DOHH2 (cell line): ENCODE data around the gene TBC1D20.

ENCODE experiments used
- H3F3A ChIP-seq: fragments of 200-600 bp; sonication (generic), shearing (Covaris generic); 2 replicates; pipeline ENCODE4 v1.6.0; 2016; ENCODE audit warnings: antibody characterized with exemption, mild to moderate bottlenecking; ENCODE audit not compliant: control insufficient read depth, insufficient read depth
- H3K27ac ChIP-seq: fragments of 200-600 bp; sonication (generic); 2 replicates; pipeline ENCODE4 v1.5.1; 2014; ENCODE audit warnings: low read depth, mild to moderate bottlenecking, low read length, moderate library complexity
- H3K27me3 ChIP-seq: fragments of 200-600 bp; sonication (generic); 2 replicates; pipeline ENCODE4 v1.6.1; 2014; ENCODE audit warnings: mild to moderate bottlenecking, low read length, mixed read lengths; ENCODE audit not compliant: control insufficient read depth
- H3K36me3 ChIP-seq: fragments of 200-600 bp; sonication (generic); 2 replicates; pipeline ENCODE4 v1.6.1; 2014; ENCODE audit warnings: mild to moderate bottlenecking, low read length, moderate library complexity, mixed read lengths; ENCODE audit not compliant: control insufficient read depth
- H3K4me1 ChIP-seq: fragments of 200-600 bp; sonication (generic); 2 replicates; pipeline ENCODE4 v1.6.1; 2014; ENCODE audit warnings: mild to moderate bottlenecking, low read length, mixed read lengths; ENCODE audit not compliant: control insufficient read depth
- H3K4me2 ChIP-seq: fragments of 200-600 bp; sonication (generic); 2 replicates; pipeline ENCODE4 v1.6.0; 2014; ENCODE audit warnings: mild to moderate bottlenecking, low read length, moderate library complexity
- H3K4me3 ChIP-seq: fragments of 200-600 bp; sonication (generic); 2 replicates; pipeline ENCODE4 v1.5.1; 2014; ENCODE audit warnings: mild to moderate bottlenecking, low read length, mixed read lengths
- H3K79me2 ChIP-seq: fragments of 200-600 bp; sonication (generic); 2 replicates; pipeline ENCODE4 v1.6.1; 2014; ENCODE audit warnings: mild to moderate bottlenecking, low read length, mixed read lengths; ENCODE audit not compliant: control insufficient read depth
- H3K9me2 ChIP-seq: fragments of 200-600 bp; sonication (generic); replicated peaks from 2 replicates; pipeline ENCODE4 v1.6.1; 2014; ENCODE audit warnings: mild to moderate bottlenecking, low read length, mixed read lengths; ENCODE audit not compliant: control insufficient read depth
- H3K9me3 ChIP-seq: fragments of 200-600 bp; sonication (generic); 2 replicates; pipeline ENCODE4 v1.6.1; 2014; ENCODE audit warnings: antibody characterized with exemption, low read length, mixed read lengths; ENCODE audit not compliant: control insufficient read depth, insufficient read depth
- H4K20me1 ChIP-seq: fragments of 200-600 bp; sonication (generic); 2 replicates; pipeline ENCODE4 v1.6.0; 2014; ENCODE audit warnings: low read depth, mild to moderate bottlenecking, antibody characterized with exemption, low read length, moderate library complexity; ENCODE audit not compliant: control insufficient read depth, insufficient read depth
- CTCF ChIP-seq: fragments of 200-600 bp; sonication (generic); IDR thresholded peaks from one replicate; pipeline ENCODE4 v1.5.1; 2014; ENCODE audit warnings: antibody characterized with exemption, mild to moderate bottlenecking, low read depth, low read length; ENCODE audit not compliant: poor library complexity, severe bottlenecking
- EZH2phosphoT487 ChIP-seq: fragments of 200-600 bp; sonication (generic); IDR thresholded peaks from 2 replicates; pipeline ENCODE4 v1.6.1; 2017; ENCODE audit warnings: borderline replicate concordance, mild to moderate bottlenecking, antibody characterized with exemption, low read length, moderate library complexity, mixed read lengths

TBC1D20 gene

DNA sequence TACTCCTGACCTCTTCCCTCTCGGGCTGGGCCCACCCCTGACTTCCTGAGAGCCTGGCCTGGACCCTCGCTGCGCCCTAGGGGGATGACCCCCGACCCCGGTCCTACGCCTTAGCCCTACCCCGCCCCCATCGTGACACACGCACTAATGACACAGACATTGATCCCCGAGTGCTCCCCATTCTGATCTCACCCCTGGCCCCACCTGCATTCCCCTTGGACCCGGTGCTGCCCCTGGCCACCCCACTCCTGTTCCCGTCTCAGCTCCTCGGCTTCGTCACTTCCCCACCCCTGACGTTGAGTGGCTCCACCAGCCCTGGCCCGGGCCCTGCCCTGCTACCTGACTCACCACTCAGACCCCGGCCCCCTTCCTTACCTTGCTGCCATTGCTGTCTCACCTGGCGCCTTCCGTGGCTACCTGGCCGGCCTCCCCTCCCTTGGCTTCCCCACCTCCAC is 42.1 kb downstream of the TBC1D20 start:
- no peaks in the 10 kb centered on the region for H3K36me3 ChIP-seq
- no peaks in the 10 kb centered on the region for H3F3A ChIP-seq
- no peaks in the 10 kb centered on the region for H4K20me1 ChIP-seq
- no peak for TF ChIP-seq CTCF
- TF ChIP-seq EZH2phosphoT487: no peak
- no peak overlapping the region for H3K4me3 ChIP-seq
- no peaks in the 10 kb centered on the region for H3K79me2 ChIP-seq
- H3K4me2 ChIP-seq: no peak overlapping the region
- no peaks in the 10 kb centered on the region for H3K27me3 ChIP-seq
- H3K9me3 ChIP-seq: no peaks in the 10 kb centered on the region
- no peak overlapping the region for H3K27ac ChIP-seq
- peaks cover 11% of the 10 kb centered on the region for H3K4me1 ChIP-seq
- H3K9me2 ChIP-seq: no peaks in the 10 kb centered on the region

DNA sequence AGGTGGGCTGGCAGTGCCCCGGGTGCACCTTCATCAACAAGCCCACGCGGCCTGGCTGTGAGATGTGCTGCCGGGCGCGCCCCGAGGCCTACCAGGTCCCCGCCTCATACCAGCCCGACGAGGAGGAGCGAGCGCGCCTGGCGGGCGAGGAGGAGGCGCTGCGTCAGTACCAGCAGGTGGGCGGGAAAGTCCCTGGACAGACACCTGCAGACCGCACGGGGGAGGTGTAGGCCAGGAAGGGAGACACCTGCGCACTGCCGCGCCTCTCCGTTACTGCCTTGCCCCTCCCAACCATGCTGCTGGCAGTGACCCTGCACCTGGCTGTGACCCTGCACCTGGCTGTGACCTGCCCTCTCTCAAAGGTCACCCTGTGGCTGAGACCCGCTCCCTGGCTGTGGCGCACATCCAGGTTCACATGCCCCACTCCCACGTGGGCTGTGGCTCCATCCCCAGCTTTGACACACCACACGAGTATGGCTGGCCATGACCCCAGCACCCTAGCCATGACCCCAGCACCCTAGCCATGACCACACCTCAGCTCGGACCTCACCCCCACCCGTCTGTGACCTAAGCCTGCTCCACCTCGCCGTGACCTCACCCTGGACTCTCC is 42.7 kb downstream of the TBC1D20 start:
- Histone ChIP-seq H3K9me2 (no peaks in the 10 kb centered on the region), H3K4me2 (no peak overlapping the region; the same call in 1 of the 2 replicates), H3K4me1 (peaks cover 11% of the 10 kb centered on the region), H3K4me3 (no peak overlapping the region), H3K9me3 (no peaks in the 10 kb centered on the region), H3F3A (no peaks in the 10 kb centered on the region), H4K20me1 (no peaks in the 10 kb centered on the region), H3K79me2 (no peaks in the 10 kb centered on the region), H3K27ac (no peak overlapping the region), H3K27me3 (no peaks in the 10 kb centered on the region), H3K36me3 (no peaks in the 10 kb centered on the region)
- TF ChIP-seq EZH2phosphoT487 (no peak), CTCF (no peak)

DNA sequence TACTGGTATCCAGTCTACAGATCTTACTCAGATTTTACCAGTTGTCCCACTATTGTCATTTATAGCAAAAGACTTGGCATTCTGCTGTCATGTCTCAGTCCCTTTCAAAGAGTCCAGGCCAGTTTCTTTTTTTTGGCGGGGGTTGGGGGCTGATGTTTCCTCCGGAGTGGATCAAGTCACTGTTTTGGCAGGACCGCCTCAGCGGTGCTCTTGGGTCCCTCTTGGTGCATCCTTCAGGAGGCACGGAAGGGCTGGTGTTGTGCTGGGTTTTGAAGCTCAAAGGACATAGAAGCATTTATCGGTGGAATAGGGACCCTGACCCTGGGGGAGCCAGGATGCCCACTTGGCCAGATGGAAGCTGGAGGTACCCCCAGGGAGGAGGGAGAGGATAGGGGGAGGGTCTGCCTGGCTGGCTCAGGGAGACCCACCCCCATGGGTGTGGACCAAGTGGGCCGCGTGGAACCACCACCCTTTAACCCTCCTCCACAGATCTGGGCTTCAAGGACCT is 43.4 kb downstream of the TBC1D20 start:
- no peaks in the 10 kb centered on the region for H4K20me1 ChIP-seq
- H3K27me3 ChIP-seq: no peaks in the 10 kb centered on the region
- H3K4me1 ChIP-seq: peaks cover 11% of the 10 kb centered on the region
- H3K79me2 ChIP-seq: no peaks in the 10 kb centered on the region
- H3K36me3 ChIP-seq: no peaks in the 10 kb centered on the region
- no peaks in the 10 kb centered on the region for H3K9me2 ChIP-seq
- H3K9me3 ChIP-seq: no peaks in the 10 kb centered on the region
- no peak overlapping the region for H3K4me2 ChIP-seq
- H3F3A ChIP-seq: no peaks in the 10 kb centered on the region
- no peak overlapping the region for H3K4me3 ChIP-seq
- TF ChIP-seq EZH2phosphoT487 (no peak), CTCF (no peak)
- H3K27ac ChIP-seq: no peak overlapping the region
